Keratinocyte (primary cell): ENCODE results near the gene ZNF709. TPM values are rescaled to one million over a fixed set of nuclear protein-coding genes. Genes with fewer than 3 reads are reported as not detected.
"Not testable (repeated sequence)": the region's sequence is repeated elsewhere in the genome, so short reads cannot be mapped to it uniquely, and the experiment has no call there.

ENCODE experiments used
- DNase-seq: peaks from one replicate; pipeline ENCODE4 v3.0.0-alpha.2; 2011; ENCODE audit warnings: low read depth, missing footprints, low spot score
- FAIRE-seq: peaks from 2 replicates; lab custom pipeline; 2011; peaks lifted over from hg19 to GRCh38; lab: Jason Lieb, UNC
- H2AFZ ChIP-seq: 2 replicates; pipeline ENCODE4 v1.6.0; 2012; ENCODE audit warnings: low read length, control low read depth, inconsistent platforms; ENCODE audit not compliant: control insufficient read depth
- H3K27ac ChIP-seq: 2 replicates; pipeline ENCODE4 v1.5.1; 2011; ENCODE audit warnings: low read length; ENCODE audit not compliant: control insufficient read depth, insufficient read depth
- H3K27me3 ChIP-seq: 3 replicates; pipeline ENCODE4 v1.6.0; 2011; ENCODE audit warnings: low read length; ENCODE audit not compliant: control insufficient read depth, insufficient read depth; ENCODE audit errors: extremely low read depth
- H3K36me3 ChIP-seq, 2 experiments: 2 replicates in 1 of 2; 3 replicates in 1 of 2; pipeline ENCODE4 v1.5.1; 2011; ENCODE audit warnings: low read length in 2 of 2, mild to moderate bottlenecking in 1 of 2; ENCODE audit not compliant: control insufficient read depth in 2 of 2, insufficient read depth in 2 of 2; ENCODE audit errors: extremely low read depth in 1 of 2
- H3K4me1 ChIP-seq: 3 replicates; pipeline ENCODE4 v1.5.1; 2011; ENCODE audit warnings: low read length; ENCODE audit not compliant: control insufficient read depth, insufficient read depth; ENCODE audit errors: extremely low read depth
- H3K4me2 ChIP-seq: 3 replicates; pipeline ENCODE4 v1.6.0; 2011; ENCODE audit warnings: low read depth, low read length; ENCODE audit not compliant: control insufficient read depth, insufficient read depth; ENCODE audit errors: extremely low read depth
- H3K4me3 ChIP-seq, 3 experiments: fragments of 200-600 bp in 1 of 3; sonication (generic) in 1 of 3; 2 replicates in 2 of 3; 3 replicates in 1 of 3; pipeline ENCODE4 v1.5.1; 2011 to 2016; ENCODE audit warnings: low read length in 3 of 3, mild to moderate bottlenecking in 3 of 3, control low read depth in 2 of 3, inconsistent platforms in 1 of 3, low read depth in 1 of 3, mixed read lengths in 1 of 3, mixed run types in 1 of 3, moderate library complexity in 1 of 3; ENCODE audit not compliant: control insufficient read depth in 2 of 3, insufficient read depth in 2 of 3; ENCODE audit errors: extremely low read depth in 1 of 3
- H3K79me2 ChIP-seq: 2 replicates; pipeline ENCODE4 v1.6.0; 2012; ENCODE audit warnings: low read length; ENCODE audit not compliant: control insufficient read depth, insufficient read depth
- H3K9ac ChIP-seq: 3 replicates; pipeline ENCODE4 v1.6.0; 2011; ENCODE audit warnings: low read length; ENCODE audit not compliant: control insufficient read depth, insufficient read depth; ENCODE audit errors: extremely low read depth
- H3K9me1 ChIP-seq: 3 replicates; pipeline ENCODE4 v1.6.0; 2011; ENCODE audit warnings: low read length; ENCODE audit not compliant: control insufficient read depth, insufficient read depth; ENCODE audit errors: extremely low read depth
- H3K9me3 ChIP-seq: 2 replicates; pipeline ENCODE4 v1.5.1; 2012; ENCODE audit warnings: low read depth, low read length; ENCODE audit not compliant: control insufficient read depth
- H4K20me1 ChIP-seq: 3 replicates; pipeline ENCODE4 v1.6.0; 2011; ENCODE audit warnings: low read length; ENCODE audit not compliant: control insufficient read depth, insufficient read depth; ENCODE audit errors: extremely low read depth
- EZH2 ChIP-seq: IDR thresholded peaks from one replicate; pipeline ENCODE4 v1.6.1; 2012; ENCODE audit warnings: inconsistent platforms, mild to moderate bottlenecking, low read length, moderate library complexity
- dilution Hi-C: fragments of 300-500 bp; cut with MboI; formaldehyde crosslinking; loops from one replicate; pipeline ENCODE4 v1.7.0; 2020; ENCODE audit warnings: low sequenced_read_pairs; ENCODE audit not compliant: extremely low pct_ligation_motif_present
- polyA plus RNA-seq, 5 experiments: library from polyadenylated mRNA; depleted of rRNA in 3 of 5; stranded (reverse) in 3 of 5; stranded (forward) in 1 of 5; unstranded in 1 of 5; fragments of >200 nt; gene quantifications; 1 replicate in 1 of 5; 2 replicates in 3 of 5; 3 replicates in 1 of 5; pipeline versions ENCODE4 v1.2.1 to v1.2.3, GENCODE V29; 2011 to 2012; ENCODE audit warnings: missing spikeins in 2 of 5, low read depth in 1 of 5, low replicate concordance in 1 of 5
- TF ChIP-seq, protein P1 (sequence below), 3 experiments: IDR thresholded peaks in 1 of 3; conservative IDR thresholded peaks in 1 of 3; optimal IDR thresholded peaks in 1 of 3; 2 replicates in 2 of 3; 3 replicates in 1 of 3; pipeline versions ENCODE3 to v1.5.1; 2011; ENCODE audit warnings: low read length in 3 of 3, mild to moderate bottlenecking in 3 of 3, moderate library complexity in 2 of 3, control low read depth in 1 of 3, inconsistent platforms in 1 of 3; ENCODE audit not compliant: insufficient read depth in 2 of 3; ENCODE audit errors: extremely low read depth in 1 of 3

Gene ZNF709
- polyA plus RNA-seq, 1 donor (not counting 4 experiments of a cell fraction or from before 2014, with no cell fraction given), result 0.98 TPM

DNA sequence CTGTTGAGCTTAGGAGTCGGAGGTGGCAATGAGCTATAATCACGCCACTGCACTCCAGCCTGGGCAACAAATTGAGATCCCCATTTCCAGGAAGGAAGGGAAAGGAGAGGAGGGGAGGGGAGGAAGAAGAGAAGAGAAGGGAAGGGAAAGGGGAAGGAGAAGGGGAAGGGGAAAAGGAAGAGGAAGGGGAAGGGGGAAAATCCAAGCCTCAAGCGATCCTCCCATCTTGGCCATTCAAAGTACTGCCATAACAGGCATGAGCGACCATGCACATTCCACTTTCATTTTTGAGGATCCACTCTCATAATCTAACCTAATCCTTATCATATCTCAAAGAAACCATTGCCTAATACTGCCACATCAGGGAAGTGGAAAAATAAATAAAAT, 58.7 kb downstream of the ZNF709 start:
- no peak overlapping the region for H3K27ac ChIP-seq
- no peak for TF ChIP-seq EZH2
- TF ChIP-seq, protein P1, sequence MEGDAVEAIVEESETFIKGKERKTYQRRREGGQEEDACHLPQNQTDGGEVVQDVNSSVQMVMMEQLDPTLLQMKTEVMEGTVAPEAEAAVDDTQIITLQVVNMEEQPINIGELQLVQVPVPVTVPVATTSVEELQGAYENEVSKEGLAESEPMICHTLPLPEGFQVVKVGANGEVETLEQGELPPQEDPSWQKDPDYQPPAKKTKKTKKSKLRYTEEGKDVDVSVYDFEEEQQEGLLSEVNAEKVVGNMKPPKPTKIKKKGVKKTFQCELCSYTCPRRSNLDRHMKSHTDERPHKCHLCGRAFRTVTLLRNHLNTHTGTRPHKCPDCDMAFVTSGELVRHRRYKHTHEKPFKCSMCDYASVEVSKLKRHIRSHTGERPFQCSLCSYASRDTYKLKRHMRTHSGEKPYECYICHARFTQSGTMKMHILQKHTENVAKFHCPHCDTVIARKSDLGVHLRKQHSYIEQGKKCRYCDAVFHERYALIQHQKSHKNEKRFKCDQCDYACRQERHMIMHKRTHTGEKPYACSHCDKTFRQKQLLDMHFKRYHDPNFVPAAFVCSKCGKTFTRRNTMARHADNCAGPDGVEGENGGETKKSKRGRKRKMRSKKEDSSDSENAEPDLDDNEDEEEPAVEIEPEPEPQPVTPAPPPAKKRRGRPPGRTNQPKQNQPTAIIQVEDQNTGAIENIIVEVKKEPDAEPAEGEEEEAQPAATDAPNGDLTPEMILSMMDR (optimal IDR thresholded peaks at IDR 0.05 in 1 of 3, IDR thresholded peaks at IDR 0.05 in 1 of 3, conservative IDR thresholded peaks at IDR 0.05 in 1 of 3; ENCODE audit: extremely low read depth in 1 of 3, insufficient read depth in 2 of 3, low read length in 3 of 3), result no peak
- peaks cover 3% of the 10 kb centered on the region for H3K9me1 ChIP-seq
- H2AFZ ChIP-seq, result no peak overlapping the region
- H3K4me2 ChIP-seq, result no peak overlapping the region
- H3K27me3 ChIP-seq, result no peaks in the 10 kb centered on the region
- dilution Hi-C loops, result no loop called here
- H3K36me3 ChIP-seq, result peaks cover 0 to 3% of the 10 kb centered on the region in 2 experiments
- no peak overlapping the region for H3K4me3 ChIP-seq
- peaks cover 19% of the 10 kb centered on the region for H3K9me3 ChIP-seq
- H3K79me2 ChIP-seq, result no peaks in the 10 kb centered on the region
- FAIRE-seq (no peak), DNase-seq (no peak)
- H3K9ac ChIP-seq, result no peak overlapping the region
- H3K4me1 ChIP-seq, result no peaks in the 10 kb centered on the region
- H4K20me1 ChIP-seq, result no peaks in the 10 kb centered on the region

DNA sequence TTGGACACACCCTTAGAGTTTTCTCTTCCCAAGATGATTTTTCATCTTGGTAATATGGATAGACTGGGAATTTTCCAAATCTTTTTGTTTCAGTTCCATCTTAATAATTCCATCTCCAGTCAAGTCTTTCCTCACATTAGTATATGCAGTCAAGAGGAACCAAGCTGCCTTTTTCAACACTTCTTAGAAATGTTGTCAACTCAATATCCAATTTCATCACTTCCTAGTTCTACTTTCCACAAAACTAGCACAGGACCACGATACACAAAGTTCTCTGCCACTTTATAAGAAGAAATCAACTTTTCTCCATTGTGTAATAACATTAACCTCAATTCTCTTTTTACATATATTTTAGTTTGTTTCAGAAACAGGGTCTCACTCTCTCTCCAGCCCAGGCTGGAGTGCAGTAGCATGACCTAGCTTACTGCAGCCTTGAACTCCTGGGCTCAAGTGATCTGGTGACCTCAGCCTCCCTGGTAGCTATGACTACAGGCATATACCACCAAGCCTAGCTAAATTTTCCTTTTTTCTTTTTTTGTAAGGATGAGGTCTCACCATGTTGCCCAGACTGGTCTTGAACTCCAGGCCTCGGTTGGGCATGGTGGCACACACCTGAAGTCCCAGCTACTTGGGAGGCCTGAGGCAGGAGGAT, 59.3 kb downstream of the ZNF709 start:
- Histone ChIP-seq H2AFZ (no peak overlapping the region), H3K79me2 (no peaks in the 10 kb centered on the region), H3K36me3 (no peaks in the 10 kb centered on the region), H3K4me3 (no peak overlapping the region), H3K4me2 (no peak overlapping the region), H3K9me3 (peaks cover 14% of the 10 kb centered on the region), H3K4me1 (no peaks in the 10 kb centered on the region), H3K27ac (no peak overlapping the region), H3K9me1 (peaks cover 3% of the 10 kb centered on the region), H3K9ac (no peak overlapping the region), H3K27me3 (no peaks in the 10 kb centered on the region), H4K20me1 (no peaks in the 10 kb centered on the region)
- dilution Hi-C loops, result no loop called here
- TF ChIP-seq EZH2, result no peak
- TF ChIP-seq, protein P1 (optimal IDR thresholded peaks at IDR 0.05 in 1 of 3, IDR thresholded peaks at IDR 0.05 in 1 of 3, conservative IDR thresholded peaks at IDR 0.05 in 1 of 3; ENCODE audit: extremely low read depth in 1 of 3, insufficient read depth in 2 of 3, low read length in 3 of 3), result no peak
- FAIRE-seq (no peak), DNase-seq (no peak)

DNA sequence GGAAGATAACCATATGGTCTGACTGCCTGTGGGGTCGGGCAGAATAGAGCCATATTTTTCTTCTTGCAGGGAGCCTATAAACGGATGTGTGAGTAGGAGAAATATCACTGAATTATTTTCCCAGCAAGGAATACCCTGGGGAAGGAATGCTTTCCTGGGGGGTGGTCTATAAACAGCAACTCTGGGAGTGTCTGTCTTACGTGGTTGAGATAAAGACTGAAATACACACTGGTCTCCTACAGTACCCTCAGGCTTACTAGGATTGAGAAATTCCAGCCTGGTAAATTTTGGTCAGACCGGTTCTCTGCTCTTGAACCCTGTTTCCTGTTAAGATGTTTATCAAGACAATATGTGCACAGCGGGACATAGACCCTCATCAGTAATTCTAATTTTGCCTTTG, 67.3 kb downstream of the ZNF709 start:
- H3K9ac ChIP-seq, H2AFZ ChIP-seq, H3K27me3 ChIP-seq, H3K4me3 ChIP-seq, H3K36me3 ChIP-seq, H3K4me1 ChIP-seq, H3K4me2 ChIP-seq, DNase-seq, FAIRE-seq, H3K27ac ChIP-seq, dilution Hi-C loops, H4K20me1 ChIP-seq, H3K9me1 ChIP-seq, H3K79me2 ChIP-seq: not testable (repeated sequence)
- peaks cover 13% of the 10 kb centered on the region for H3K9me3 ChIP-seq
